Right forelimb (tissue), 1 donor: ENCODE measurements around the gene CAPN7.
A peak's percentile ranks its signal among the peaks of the same experiment; 100 is the strongest.
"Not testable (repeated sequence)": the region's sequence is repeated elsewhere in the genome, so short reads cannot be mapped to it uniquely, and the experiment has no call there.

Experiments used
- DNase-seq: peaks from one replicate; pipeline ENCODE4 v3.0.0-alpha.2; 2018

The CAPN7 gene

DNA sequence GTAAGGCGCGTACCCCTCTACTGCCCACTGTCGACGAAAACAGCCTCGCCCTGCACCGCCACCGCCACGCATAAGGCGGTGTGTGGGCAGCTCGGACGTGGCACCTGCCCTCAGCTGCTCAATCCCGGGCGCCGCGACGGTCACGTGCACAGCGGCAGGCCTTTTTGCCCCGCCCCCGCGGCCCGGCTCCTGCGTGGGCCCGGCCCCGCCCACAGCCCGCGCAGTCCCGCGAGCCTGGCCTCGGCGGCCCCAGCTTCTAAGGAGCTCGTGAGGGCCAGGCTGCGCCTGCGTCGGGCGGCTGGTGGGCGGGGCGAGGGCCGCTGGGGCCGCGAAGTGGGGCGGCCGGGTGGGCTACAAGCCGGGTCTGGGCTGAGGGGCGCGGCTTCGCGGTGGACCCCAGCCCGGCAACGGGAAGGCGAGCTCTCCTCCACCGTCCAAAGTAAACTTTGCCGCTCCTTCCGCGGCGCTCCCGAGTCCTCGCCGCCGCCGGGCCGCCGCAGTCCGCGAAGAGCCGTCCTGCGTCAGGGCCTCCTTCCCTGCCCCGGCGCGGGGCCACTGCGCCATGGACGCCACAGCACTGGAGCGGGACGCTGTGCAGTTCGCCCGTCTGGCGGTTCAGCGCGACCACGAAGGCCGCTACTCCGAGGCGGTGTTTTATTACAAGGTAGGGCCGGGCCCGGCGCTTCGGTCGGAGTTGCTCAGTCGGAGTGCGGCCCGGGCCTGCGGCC, at the start of gene CAPN7:
CAPN7 (plus strand) TSS at position 313 of the 728 bp plus-strand sequence; CDS start at position 563, 250 bp downstream.
- peak; percentile 95 for DNase-seq

DNA sequence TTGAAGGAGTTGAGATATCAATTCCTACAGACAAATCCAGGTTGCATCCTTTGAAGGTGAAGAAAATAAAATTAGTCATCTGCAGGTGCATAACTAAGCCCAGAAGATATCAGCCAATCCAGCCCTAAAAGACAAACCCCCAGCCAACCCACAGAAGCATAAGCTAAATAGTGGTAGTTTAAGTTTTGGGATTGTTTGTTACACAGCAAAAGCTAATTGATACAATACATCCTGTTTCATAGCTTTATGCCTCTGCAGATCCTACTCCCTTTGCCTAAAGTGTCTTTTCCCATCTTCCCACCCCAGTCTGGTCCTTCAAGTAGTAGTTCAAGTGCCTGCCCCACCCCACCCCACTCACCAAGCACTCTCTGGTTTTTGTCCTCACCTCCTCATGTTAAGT, 48.6 kb upstream of the CAPN7 start:
- DNase-seq: no peak

DNA sequence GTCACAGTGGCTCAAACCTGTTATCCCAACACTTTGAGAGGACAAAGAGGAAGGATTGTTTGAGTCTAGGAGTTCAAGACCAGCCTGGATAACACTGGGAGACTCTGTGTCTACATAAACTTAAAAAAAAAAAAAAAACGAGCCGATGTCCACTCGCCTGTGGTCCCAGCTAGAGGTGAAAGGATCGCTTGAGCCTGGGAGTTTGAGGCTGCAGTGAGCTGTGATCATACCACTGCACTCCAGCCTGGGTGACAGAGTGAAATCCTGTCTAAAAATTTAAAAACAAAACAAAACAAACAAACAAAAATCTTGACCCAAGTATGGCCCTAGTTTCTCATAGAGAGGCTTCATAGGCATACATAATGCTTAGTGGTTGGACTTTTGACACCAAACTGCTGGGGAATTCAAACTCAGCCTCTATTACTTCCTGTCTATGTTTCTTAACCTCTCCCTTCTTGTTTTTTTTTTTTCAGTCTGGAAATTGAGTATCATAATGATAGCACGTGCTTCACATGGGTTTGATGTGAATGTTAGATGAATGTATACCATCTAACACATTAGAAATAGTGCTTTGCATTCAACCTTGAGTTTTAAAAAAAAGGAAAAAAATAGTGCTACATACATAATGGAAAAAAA, 46.4 kb upstream of the CAPN7 start:
- no peak for DNase-seq

DNA sequence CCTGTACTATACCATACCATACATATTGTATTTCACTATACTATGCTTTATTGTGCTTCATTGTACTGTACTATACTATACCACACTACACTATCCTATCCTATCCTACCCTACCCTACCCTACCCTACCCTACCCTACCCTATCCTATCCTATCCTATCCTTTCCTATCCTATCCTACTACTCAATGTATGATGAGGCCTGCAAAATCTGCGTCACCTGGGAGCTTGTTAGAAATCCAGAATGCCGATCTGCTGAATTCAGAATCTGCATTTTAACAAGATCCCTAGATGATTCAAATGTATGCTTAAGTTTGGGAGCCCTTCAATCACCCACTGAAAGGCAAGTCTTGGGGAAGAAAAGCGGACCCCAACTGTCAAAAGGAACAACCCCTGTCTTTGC, 45.4 kb upstream of the CAPN7 start:
- DNase-seq: no peak

DNA sequence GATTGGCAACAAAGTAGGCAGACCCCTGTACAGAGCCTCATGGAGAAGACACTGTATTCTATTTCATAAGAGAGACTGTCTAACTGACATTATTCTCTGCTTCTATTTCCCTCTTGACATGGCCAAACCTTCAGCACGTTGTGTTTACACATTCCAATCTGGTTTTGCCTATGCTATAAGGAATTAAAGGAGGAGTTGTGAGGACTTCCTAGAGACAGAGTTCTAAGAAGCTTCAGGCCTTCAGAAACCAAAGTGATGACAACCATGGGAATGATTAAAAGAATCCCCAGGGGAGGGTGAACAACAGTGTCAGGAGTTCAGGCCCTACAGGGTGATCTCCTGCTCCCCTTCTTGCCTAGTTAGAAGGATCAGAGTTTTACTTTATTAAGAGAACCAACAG, 44.9 kb upstream of the CAPN7 start:
- no peak for DNase-seq

DNA sequence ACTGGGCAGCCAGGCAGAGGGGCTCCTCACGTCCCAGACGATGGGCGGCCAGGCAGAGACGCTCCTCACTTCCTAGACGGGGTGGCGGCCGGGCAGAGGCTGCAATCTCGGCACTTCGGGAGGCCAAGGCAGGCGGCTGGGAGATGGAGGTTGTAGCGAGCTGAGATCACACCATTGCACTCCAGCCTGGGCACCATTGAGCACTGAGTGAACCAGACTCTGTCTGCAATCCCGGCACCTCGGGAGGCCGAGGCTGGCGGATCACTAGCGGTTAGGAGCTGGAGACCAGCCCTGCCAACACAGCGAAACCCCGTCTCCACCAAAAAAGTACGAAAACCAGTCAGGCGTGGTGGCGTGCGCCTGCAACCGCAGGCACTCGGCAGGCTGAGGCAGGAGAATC, 42.4 kb upstream of the CAPN7 start:
- not testable (repeated sequence) for DNase-seq

DNA sequence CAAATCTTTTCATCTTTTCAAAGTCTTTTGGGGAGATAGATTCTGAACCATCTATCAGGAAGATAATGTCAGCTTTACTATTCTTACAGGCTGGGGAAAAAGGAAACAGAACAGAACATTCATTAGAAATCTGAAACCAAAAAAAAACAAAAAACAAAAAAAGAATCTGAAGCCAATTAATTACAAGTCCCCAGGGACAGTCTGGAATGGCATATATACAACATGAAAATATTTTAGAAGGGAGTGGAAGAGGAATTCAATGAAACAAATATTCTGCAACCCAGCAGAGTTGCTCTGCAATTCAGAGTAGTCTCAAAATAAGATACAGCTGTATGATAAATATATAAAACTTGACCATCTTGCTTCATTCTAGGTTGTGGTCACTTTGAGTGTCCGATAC, 41.7 kb upstream of the CAPN7 start:
- DNase-seq: no peak

DNA sequence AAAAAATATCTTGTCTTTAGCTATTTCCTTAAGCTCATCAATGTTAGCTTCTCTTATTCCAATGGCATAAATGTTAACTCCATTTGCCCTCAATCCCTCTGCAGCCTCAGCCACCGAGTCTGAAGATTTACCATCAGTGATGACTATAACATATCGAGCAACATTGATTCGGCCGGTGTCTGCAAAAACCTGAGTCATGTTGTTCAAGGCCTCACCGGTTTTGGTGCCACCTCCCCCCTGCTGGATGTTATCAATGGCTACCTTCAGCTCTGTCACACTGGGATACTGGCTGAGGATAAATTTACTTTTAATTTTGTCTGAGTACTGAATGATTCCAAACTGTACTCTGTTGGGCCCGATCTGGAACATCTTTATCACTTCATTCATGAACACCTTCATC, 41.0 kb upstream of the CAPN7 start:
- DNase-seq: no peak

DNA sequence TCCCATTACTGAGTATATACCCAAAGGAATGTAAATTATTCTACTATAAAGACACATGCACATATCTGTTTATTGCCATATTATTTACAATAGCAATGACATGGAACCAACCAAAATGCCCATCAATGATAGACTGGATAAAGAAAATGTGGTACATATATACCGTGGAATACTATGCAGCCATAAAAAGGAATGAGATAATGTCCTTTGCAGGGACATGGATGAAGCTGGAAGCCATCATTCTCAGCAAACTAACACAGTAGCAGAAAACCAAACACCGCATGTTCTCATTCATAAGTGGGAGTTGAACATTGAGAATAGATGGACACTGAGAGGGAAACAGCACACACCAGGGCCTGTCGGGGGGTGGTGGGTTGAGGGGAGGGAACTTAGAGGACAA, 39.7 kb upstream of the CAPN7 start:
- DNase-seq: not testable (repeated sequence)

DNA sequence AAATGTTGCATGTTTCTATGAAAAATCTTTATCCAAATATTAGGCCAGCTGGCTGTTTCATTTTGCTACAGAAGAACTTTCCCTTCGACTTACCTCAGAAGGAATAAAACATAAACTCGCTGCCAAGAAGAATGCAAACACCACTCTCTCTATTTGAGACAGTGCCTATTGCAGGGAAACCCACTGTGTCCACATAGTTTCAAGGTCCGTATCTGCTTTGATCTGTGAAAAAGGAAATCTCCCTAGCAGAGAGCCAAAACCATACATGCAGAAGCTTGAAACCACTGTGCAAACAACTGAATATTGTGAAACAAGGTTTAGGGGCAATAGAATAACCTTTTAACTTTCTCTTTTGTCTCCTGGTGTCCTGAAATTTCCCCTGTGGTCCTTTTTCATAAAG, 35.0 kb upstream of the CAPN7 start:
- DNase-seq: no peak

DNA sequence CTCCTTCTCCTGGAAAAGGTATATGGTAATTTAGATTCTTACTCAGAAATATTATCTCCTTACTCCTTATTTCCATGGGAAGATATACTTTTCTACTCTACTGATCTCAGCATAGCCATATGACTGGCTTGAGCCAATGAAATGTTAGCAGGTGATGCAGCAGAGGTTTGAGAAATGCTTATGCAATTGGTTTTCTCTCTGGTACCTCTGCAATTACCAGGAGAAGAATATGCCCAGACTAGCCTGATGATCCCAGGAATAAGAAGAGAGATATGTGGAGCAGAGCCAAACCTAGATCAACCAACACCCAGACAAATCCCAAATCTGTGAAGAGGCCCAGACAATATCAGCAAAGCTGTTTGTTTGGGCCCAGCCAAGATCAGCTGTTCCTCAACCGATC, 33.2 kb upstream of the CAPN7 start:
- no peak for DNase-seq

DNA sequence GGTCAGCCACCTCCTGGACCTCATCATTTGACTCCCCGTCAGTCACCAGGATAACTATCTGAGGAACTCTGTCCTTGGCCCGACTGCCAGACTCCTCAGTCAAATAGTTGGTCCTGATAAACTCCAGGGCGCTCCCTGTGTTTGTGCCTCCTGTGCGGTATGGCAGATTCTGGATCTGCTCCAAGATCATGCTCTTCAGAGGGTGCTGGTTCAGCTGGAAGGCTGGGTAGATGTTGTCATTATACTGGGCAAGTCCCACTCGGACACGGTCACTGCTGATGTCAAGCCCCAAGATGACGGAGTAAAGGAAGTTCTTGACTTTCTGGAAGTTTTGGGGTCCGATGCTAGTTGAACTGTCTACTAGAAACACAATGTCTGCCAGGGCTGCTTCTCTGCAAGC, 31.1 kb upstream of the CAPN7 start:
- DNase-seq: no peak

DNA sequence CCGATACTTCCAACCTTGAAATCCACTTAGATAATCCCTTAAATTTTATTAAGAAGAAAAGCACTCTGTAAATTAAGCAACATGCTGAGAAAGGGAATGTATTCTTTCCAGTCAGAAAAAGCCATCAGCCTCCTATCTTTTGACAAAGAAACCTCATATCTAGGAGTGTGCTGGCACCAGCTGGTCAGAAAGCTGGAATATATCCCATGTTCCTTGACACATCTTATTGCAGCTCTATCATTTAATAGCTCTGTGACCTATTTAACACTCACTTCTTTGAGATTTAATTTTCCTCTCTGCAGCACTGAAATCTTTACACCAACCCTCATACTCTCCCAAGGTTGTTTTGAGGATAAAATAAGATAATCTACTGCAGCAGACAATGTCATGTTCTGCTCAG, 30.4 kb upstream of the CAPN7 start:
- DNase-seq: no peak

DNA sequence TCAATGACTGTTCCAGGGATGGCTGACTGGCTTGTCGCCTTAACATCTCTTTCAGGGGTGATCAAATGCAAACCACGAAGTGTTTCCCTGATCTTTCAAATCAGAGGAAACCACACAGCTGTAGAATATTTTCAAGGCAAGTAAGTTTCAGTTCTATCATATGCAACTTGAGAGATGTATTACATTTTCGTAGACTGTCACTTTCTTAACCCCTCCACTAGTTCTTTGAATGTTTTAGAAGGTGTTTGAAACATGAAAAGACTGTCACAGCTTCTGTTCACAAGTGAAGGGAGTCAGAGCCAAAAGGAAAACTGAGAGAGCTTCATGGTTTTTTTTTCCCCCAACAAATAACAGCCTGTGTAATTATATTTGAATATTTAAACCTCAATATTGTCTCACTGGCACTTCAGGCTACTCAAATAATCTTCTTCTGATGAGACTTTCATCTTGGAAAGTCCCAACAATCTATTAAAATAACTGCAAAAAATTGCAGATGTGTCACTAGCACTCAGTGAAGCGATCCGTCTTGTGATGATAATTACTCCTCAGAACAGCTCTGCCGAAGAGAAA, 25.9 kb upstream of the CAPN7 start:
- DNase-seq: no peak

DNA sequence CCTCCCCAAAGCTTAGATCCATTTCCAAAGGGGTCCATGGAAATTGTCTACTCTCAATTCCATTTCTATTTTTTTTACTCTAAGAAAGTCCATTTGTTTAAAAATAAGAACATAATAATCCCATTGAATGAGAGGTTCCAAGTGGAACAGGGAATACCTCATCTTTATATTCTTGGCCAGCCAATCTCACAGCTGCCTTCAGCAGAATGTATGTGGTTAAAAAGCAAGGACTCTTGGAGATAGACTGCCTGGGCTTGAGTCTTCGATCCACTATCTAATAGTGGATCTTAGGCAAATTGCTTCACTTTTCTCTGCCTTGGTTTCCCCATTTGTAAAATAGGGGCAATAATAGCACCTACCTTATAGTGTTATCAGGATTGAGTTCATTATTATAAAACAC, 24.5 kb upstream of the CAPN7 start:
- no peak for DNase-seq

DNA sequence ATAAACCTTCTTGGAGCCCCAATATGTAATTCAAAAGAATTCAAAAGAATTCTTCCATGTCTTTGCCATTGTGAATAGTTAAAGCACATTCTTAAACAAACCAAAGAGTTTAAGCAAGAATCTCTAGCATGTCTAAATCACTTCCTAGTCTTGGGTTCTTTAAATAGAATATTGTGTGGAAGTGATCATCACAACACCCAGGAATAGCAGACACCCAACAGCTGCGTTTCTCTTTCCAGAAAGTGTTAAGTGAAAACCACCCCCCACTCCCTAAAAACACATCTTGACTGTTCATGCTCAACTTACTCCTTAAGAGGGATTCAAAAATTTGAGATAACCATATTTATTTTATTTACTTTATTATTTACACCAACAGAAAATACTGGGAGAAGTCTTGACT, 24.1 kb upstream of the CAPN7 start:
- no peak for DNase-seq

DNA sequence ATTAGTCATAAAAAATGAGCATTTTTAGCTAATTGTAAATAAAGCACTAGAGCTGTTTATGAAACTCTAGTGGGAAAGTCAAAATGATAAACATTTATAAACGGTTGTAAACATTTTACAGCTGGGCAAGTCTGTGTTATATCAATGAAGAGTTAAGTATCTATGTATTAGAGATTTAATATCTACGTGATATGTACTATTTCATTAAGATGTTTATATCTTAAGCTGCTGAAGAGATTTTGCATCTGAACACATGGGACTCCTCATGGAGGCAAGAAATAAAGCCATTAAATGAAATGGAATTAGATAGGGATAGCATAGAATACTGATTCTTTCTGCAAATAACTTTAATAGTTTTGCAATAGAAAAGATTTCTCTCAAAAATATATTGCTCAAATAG, 23.0 kb upstream of the CAPN7 start:
- DNase-seq: no peak

DNA sequence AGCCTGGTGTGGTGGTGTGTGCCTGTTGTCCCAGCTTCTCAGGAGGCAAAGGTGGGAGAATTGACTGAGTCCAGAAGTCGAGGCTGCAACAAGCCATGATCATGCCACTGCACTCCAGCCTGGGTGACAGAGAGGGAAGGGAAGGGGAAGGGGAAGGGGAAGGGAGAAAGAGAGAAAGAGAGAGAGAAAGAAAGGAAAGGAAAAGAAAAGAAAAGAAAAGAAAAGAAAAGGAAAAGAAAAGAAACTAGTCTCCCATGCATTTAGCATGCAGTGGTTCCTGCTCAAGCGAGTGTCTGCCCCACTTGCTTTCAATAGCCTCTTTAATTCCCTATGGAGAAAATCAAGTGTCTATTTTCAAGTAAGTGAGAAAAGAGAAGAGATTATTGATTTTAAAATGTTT, 20.6 kb upstream of the CAPN7 start:
- DNase-seq: no peak

DNA sequence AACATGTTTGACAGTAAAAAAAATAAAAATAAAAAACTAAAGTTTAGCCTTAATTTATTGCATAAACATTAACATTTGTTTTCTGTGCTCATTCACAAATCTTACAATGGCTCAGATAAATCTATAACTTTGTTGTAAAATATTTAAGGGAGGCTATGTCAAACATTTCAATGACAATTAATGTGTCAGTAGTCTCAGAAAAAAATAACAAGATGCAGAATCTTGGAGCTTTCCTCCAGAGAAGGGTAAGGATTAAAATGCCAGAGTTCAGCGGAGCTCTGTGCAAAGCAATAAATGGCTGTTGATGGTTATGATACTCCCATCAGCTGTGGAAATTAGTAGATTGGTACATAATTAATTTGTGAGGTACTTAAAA, 20.0 kb upstream of the CAPN7 start:
- no peak for DNase-seq

DNA sequence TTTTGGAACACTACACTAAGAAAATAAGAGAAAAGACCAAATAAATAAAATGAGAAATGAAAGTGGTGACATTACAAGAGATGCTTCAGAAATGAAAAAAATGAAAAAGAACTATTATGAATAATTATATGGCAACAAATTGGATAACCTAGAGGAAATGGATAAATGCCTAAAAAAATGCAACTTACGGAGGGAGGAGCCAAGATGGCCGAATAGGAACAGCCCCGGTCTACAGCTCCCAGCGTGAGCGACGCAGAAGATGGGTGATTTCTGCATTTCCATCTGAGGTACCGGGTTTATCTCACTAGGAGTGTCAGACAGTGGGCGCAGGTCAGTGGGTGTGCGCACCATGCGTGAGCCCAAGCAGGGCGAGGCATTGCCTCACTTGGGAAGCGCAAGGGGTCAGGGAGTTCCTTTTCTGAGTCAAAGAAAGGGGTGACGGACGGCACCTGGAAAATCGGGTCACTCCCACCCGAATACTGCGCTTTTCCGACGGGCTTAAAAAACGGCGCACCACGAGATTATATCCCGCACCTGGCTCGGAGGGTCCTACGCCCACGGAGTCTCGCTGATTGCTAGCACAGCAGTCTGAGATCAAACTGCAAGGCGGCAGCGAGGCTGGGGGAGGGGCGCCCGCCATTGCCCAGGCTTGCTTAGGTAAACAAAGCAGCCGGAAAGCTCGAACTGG, 19.4 kb upstream of the CAPN7 start:
- DNase-seq: not testable (repeated sequence)

DNA sequence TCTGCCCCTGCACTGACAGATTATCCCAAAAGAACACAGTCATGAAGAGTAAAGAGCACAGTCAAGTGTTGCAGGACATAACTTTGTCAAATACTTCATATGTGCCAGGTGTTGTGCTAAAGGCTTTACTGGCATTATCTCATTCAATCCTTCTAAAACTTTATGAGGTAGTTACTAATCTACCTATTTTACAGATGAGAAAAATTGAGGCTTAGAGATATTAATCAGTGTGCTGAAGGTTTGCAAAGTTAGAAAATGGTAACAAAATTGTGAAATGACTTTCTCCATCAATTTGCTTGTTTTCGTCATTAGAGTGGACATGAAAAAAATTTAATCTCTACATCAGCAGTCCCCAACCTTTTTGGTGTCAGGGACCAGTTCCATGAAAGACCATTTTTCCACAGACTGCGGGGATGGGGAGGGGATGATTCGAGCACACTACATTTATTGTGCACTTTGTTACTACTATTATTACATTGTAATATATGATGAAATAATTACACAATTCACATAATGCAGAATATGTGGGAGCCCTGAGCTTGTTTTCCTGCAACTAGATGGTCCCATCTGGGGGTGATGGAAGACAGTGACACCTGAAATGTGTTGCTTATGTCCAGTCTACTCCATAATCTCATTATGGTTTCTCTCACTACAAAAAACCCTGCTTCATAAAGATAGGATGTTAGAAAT, 8.6 kb upstream of the CAPN7 start:
- DNase-seq: no peak

DNA sequence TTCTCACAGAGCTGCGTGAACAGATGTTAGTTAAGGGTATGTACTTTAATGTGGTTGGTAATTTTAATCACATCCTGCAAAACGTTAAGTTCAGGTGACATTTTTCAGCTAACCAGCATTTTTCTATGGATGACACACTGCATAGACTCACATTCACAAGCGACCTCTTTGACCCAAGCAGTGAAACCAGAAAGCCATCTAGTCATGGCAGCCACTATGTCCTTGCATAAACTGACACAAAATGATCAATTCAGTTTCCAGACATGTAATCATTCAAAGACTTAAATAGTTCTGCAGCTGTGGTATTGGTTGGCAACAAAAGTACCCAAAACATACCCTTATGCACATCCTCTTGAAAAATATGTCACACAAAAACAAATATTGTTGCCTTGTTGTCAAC, 7.4 kb upstream of the CAPN7 start:
- no peak for DNase-seq

DNA sequence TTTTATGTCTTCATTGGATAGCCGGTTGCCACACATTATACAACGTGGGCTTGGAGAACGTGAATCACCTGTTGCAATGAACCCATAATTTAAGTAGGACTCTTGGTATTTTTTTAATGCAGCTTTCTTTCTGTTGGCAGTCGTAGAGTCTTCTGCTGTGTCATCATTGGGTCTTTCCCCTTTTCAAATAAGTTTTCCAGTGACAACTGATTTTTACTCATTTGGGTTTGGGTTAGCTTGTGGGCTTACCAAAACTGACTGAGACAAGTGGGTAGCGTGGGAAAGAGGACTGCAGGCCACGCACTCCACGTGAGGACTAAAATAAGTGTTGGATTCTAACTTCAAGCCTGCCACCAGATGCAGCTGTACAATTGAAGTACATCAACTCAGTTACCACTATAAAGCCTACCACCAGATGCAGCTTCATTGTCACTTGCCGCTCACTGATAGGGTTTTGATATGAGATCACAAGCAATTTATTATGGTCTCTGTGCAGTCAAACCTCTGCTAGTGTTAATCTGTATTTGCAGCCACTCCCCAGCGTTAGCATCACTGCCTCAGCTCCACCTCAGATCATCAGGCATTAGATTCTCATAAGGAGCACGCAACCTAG, 6.4 kb upstream of the CAPN7 start:
- DNase-seq: no peak
